22Rv1 (cell line): ENCODE measurements around the gene C6orf62.
"Not testable (repeated sequence)": the region's sequence is repeated elsewhere in the genome, so short reads cannot be mapped to it uniquely, and the experiment has no call there.

ENCODE experiments used
- H3K27ac ChIP-seq: fragments of 450-650 bp; 2 replicates; pipeline ENCODE4 v1.5.1; 2017
- ZFX ChIP-seq: fragments of 450-650 bp; IDR thresholded peaks from 2 replicates; pipeline ENCODE4 v1.6.1; 2017; ENCODE audit warnings: antibody characterized with exemption, borderline replicate concordance
- TF ChIP-seq, protein P1 (sequence below): fragments of 450-650 bp; IDR thresholded peaks from 2 replicates; pipeline ENCODE4 v1.5.1; 2017; ENCODE audit warnings: mild to moderate bottlenecking

C6orf62 gene

DNA sequence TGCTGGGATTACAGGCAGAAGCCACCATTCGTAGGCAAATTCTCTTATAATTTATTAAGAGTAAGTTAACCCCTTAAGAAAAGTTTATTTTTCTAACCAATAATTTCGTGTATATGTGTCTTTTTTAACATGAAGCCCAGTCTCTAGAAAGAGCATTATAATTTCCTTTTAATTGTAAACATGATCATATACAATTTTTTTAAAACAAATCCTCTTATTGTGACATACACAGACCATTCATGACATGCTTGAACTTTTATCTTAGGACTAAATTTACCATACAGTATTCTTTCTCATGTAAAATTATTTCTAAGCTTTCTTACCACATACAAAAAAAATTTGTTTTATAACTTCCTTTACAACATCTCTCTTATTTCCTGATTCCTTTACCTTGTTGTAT is 45.3 kb downstream of the C6orf62 start:
- H3K27ac ChIP-seq: no peak overlapping the region
- TF ChIP-seq, protein P1, sequence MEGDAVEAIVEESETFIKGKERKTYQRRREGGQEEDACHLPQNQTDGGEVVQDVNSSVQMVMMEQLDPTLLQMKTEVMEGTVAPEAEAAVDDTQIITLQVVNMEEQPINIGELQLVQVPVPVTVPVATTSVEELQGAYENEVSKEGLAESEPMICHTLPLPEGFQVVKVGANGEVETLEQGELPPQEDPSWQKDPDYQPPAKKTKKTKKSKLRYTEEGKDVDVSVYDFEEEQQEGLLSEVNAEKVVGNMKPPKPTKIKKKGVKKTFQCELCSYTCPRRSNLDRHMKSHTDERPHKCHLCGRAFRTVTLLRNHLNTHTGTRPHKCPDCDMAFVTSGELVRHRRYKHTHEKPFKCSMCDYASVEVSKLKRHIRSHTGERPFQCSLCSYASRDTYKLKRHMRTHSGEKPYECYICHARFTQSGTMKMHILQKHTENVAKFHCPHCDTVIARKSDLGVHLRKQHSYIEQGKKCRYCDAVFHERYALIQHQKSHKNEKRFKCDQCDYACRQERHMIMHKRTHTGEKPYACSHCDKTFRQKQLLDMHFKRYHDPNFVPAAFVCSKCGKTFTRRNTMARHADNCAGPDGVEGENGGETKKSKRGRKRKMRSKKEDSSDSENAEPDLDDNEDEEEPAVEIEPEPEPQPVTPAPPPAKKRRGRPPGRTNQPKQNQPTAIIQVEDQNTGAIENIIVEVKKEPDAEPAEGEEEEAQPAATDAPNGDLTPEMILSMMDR: no peak
- TF ChIP-seq ZFX: no peak

DNA sequence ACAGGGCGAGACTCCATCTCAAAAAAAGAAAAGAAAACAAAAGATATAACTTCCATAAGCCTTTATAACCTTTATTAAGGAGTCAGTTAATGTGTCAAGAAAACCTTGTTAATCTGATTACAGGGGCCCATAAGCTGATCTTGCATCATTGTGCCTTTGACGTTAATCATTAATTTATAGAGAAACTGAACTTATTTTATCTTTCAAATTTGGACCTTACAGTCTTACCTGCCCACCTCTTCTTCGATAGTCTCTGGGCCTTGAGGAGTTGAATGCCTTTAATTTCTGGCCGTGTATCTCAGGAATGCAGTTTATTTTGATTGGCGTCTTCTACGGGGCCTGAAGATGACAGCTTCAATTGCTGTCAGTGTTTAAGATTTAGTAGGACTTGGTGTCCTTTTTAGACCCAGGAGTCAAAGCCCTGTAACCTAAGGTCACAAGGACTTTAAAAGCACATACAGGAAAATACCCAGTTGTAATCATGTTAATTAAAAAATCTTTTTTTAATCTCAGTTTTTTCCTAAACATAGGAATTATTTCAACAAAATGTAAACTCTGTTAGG is 46.3 kb downstream of the C6orf62 start:
- TF ChIP-seq ZFX: no peak
- TF ChIP-seq, protein P1: no peak
- H3K27ac ChIP-seq: no peak overlapping the region

DNA sequence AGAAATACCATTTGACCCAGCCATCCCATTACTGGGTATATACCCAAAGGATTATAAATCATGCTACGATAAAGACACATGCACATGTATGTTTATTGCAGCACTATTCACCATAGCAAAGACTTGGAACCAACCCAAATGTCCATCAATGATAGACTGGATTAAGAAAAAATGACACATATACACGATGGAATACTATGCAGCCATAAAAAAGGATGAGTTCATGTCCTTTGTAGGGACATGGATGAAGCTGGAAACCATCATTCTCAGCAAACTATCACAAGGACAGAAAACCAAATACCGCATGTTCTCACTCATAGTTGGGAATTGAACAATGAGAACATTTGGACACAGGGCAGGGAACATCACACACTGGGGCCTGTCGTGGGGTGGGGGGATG is 47.9 kb downstream of the C6orf62 start:
- not testable (repeated sequence) for H3K27ac ChIP-seq

DNA sequence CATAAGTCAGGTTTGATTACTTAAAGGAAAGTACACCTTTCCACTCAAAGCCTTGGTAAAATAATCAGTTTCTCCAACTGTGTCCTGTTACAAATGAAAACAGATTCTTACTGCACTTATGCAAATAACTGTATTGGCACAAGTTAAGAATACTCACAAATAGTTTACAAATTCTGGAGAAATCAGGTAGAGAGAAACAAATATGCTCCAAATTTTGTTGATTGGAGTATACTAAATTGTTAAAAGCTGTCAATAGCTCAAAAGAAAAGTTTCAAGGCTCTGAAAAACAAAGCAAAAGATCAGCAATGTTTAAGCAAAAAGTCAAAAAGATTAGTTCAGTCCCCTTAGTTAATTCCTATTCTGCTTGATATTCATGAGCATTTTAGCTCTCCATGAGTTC is 48.5 kb downstream of the C6orf62 start:
- not testable (repeated sequence) for H3K27ac ChIP-seq

DNA sequence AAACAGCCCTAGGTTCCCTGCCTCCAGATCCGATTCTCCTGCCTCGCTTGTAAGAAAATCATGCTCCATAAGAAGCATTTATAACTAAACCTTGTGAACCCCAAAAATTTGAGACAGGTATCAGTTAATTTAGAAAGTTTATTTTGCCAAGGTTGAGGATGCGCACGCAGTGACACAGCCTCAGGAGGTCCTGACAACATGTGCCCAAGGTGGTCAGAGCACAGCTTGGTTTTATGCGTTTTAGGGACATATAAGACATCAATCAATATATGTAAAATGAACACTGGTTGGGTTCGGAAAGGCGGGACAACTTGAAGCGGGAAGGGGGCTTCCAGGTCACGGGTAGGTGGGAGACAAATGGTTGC is 50.0 kb downstream of the C6orf62 start:
- TF ChIP-seq ZFX: no peak
- TF ChIP-seq, protein P1: no peak
- H3K27ac ChIP-seq: no peak overlapping the region

DNA sequence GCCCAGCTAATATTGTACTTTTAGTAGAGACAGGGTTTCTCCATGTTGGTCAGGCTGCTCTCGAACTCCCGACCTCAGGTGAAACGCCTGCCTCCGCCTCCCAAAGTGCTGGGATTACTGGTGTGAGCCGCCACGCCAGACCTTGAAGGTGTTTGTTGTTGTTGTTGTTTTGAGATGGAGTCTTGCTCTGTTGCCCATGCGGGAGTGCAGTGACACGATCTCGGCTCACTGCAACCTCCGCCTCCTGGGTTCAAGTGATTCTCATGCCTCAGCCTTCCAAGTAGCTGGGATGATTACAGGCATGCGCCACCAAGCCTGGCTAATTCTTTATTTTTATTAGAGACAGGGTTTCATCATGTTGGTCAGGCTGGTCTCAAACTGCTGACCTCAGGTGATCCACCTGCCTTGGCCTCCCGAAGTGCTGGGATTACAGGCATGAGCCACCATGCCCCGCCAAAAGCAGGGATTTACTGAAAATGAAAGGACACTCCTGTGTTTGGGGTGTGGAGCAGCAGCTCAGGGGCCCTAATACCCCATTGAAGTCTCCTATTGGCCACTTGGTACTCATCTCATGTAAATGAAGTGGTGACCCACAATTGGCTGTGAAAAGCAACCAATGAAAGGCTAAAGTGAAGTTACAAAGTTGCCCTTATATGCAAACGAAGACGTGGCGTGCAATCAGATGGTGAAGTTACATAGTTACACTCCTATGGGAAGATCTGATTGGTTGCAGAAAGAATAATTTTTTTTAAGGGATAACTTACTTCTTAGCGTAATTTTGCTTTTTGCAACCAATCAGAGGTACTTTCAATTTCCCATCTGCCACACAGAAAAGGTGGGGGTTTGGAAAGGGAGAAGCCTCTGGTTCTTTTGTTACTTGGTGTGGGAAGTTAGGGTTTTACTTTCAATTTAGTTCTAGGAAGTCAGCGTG is 50.6 kb downstream of the C6orf62 start:
- not testable (repeated sequence) for H3K27ac ChIP-seq

DNA sequence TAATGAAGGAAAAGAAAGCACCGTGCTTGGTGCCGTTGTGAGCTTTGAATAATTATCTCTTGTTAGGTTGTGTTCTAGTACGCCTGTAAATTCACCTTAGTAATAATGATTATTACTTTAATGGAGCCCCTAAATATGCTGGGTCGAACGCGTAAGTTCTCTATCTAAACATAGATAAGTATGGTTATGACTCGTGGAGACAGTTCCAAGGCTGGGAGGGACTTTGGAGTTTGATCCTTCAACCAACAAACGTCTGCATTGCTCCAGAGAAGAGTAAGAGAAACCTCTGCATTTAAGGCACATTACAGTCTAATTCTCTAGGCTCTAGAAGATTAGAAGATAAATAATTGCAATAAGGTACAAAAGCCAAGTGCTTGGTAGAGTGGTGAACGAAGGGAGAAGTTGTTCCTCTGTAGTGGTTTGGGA is 51.6 kb downstream of the C6orf62 start:
- peak overlapping the region; percentile 87 for H3K27ac ChIP-seq
- TF ChIP-seq, protein P1: no peak
- no peak for TF ChIP-seq ZFX

DNA sequence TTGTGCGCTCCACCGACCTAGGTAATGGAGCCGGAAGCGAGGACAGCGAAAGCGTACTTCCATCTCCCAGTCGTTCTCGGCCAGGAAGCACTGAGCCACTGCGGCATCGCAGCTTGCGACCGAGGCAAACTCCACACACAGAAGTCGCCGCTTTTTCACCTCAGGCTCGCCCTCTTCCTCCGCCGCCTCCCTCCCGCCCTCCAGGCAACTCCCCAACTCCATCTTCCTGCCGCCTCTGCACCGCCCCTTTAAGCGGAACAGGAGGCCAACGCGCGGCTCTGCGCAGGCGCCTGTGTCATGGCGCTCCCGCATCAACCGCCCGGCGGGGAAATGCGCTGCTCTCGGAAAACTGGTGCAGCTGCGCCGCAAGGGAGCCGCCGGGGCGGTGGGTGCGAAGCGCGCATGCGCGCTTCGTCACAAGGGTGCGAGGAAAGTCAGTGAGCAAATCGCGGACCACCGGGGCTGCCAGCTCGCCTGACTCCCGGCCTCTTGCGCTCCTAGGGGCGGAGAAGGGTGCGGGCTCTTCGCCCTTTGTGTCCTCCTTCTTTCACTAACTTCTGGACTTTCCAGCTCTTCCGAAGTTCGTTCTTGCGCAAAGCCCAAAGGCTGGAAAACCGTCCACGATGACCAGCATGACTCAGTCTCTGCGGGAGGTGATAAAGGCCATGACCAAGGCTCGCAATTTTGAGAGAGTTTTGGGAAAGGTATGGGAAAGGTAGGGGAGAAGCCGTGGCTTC is 52.1 kb downstream of the C6orf62 start, which contains the start of the genes ACOT13 and TDP2:
ACOT13 (plus strand) TSS at position 437 of the 737 bp plus-strand sequence; CDS start at position 624, 187 bp downstream.
TDP2 (minus strand) TSS at position 259 of the 737 bp plus-strand sequence; CDS start at position 222, 37 bp downstream.
- peak within 1 kb of the TSS; percentile 87 for H3K27ac ChIP-seq
- no peak for TF ChIP-seq ZFX
- TF ChIP-seq, protein P1: peak; percentile 48
